HUES64 (cell line): ENCODE data around the gene RALGPS1.

Experiments used
- H3K27ac ChIP-seq: 2 replicates; pipeline ENCODE4 v1.7.0; 2013; ENCODE audit warnings: low read depth, low read length, inconsistent platforms
- H3K27me3 ChIP-seq: 2 replicates; pipeline ENCODE4 v1.6.1; 2013; ENCODE audit warnings: mild to moderate bottlenecking, low read length; ENCODE audit not compliant: insufficient read depth
- H3K36me3 ChIP-seq: 2 replicates; pipeline ENCODE4 v1.6.1; 2013; ENCODE audit warnings: mild to moderate bottlenecking, low read length; ENCODE audit not compliant: insufficient read depth
- H3K4me1 ChIP-seq: 2 replicates; pipeline ENCODE4 v1.6.1; 2013; ENCODE audit warnings: mild to moderate bottlenecking, low read length, moderate library complexity; ENCODE audit not compliant: insufficient read depth
- H3K4me3 ChIP-seq: 2 replicates; pipeline ENCODE4 v1.5.1; 2013; ENCODE audit warnings: mild to moderate bottlenecking, low read length, moderate library complexity
- H3K9ac ChIP-seq: 2 replicates; pipeline ENCODE4 v1.6.1; 2013; ENCODE audit warnings: mild to moderate bottlenecking, low read depth, low read length
- H3K9me3 ChIP-seq: 2 replicates; pipeline ENCODE4 v1.6.1; 2013; ENCODE audit warnings: low read depth, low read length; ENCODE audit not compliant: insufficient read depth
- WGBS: fragments of 150-250, 120-280 bp; methylation state at CpG from one replicate; pipeline ENCODE4 v1.1.7; 2013; ENCODE audit warnings: missing lambda C conversion rate; 5-methylcytosine and 5-hydroxymethylcytosine counted together

The RALGPS1 gene

GRCh38 chr9:127059030-127059429 lies 144.4 kb downstream of the RALGPS1 start:
- Histone ChIP-seq H3K36me3 (no peaks in the 10 kb centered on the region), H3K4me3 (no peak overlapping the region), H3K9me3 (no peaks in the 10 kb centered on the region), H3K9ac (no peak overlapping the region), H3K27me3 (no peaks in the 10 kb centered on the region), H3K27ac (no peak overlapping the region), H3K4me1 (no peaks in the 10 kb centered on the region)
- WGBS: 97% methylated on average over 2 of the region's 2 CpGs

- Histone ChIP-seq H3K27me3 (no peaks in the 10 kb centered on the region), H3K4me3 (no peak overlapping the region), H3K9me3 (no peaks in the 10 kb centered on the region), H3K36me3 (no peaks in the 10 kb centered on the region), H3K9ac (no peak overlapping the region), H3K27ac (no peak overlapping the region), H3K4me1 (no peaks in the 10 kb centered on the region)
- WGBS: 92% methylated on average over 4 of the region's 4 CpGs
These were observed 145.3 kb downstream of the RALGPS1 start for GRCh38 chr9:127059765-127060361.

DNA sequence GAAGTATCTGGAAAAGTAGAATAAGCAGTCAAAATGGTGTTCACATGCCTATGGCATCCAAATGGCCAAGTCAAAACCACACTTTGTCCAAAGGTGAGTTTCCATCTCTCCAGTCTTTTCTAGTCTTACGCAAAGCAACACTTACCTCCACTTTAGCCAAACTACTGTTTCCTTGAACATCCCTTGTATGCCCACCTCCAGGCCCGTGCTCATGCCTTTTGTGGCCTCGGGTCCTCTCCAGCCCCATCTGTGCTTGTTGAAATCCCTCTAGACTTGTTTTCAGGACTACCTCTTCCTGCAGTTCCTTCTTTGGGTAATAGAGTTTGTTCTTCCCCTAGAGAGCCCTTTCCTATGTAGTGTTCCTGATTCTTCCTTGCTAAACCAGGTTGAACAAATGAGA lies 146.8 kb downstream of the RALGPS1 start:
- WGBS: 99% methylated on average over 3 of the region's 3 CpGs
- H3K27ac ChIP-seq: no peak overlapping the region
- no peaks in the 10 kb centered on the region for H3K36me3 ChIP-seq
- no peaks in the 10 kb centered on the region for H3K9me3 ChIP-seq
- no peaks in the 10 kb centered on the region for H3K27me3 ChIP-seq
- no peak overlapping the region for H3K9ac ChIP-seq
- H3K4me3 ChIP-seq: no peak overlapping the region
- H3K4me1 ChIP-seq: no peaks in the 10 kb centered on the region

DNA sequence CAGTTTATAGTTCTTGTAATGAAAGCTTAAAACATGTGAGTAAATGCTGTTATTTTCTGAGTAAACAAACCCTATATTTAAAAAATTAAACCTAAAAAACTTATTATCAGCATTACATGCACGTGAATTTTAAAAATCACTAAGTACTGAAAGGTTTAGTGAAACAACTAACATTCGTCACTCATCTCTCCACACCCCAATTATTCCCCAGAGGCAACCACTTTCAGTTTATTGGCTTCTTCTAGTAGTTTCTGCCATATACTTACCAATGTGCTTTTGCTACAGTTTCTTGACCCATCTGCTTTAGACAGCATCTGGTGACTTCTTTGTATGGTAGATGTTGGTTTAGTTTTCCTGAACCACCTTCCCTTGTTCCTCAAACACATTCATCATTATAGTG lies 149.8 kb downstream of the RALGPS1 start:
- WGBS: 94% methylated on average over 2 of the region's 2 CpGs

GRCh38 chr9:127065592-127065991 lies 151.0 kb downstream of the RALGPS1 start:
- WGBS: 93% methylated on average over 1 of the region's 1 CpG
- H3K9me3 ChIP-seq: no peaks in the 10 kb centered on the region
- H3K9ac ChIP-seq: no peak overlapping the region
- no peaks in the 10 kb centered on the region for H3K36me3 ChIP-seq
- no peak overlapping the region for H3K4me3 ChIP-seq
- H3K27me3 ChIP-seq: no peaks in the 10 kb centered on the region
- no peak overlapping the region for H3K27ac ChIP-seq
- H3K4me1 ChIP-seq: peaks cover 7% of the 10 kb centered on the region; the same call in 1 of the 2 replicates

More for the DNA sequence above, 149.8 kb downstream of the RALGPS1 start:
- Histone ChIP-seq H3K4me1 (peaks cover 7% of the 10 kb centered on the region; the same call in 1 of the 2 replicates), H3K27ac (no peak overlapping the region), H3K4me3 (no peak overlapping the region), H3K27me3 (no peaks in the 10 kb centered on the region), H3K9ac (no peak overlapping the region), H3K9me3 (no peaks in the 10 kb centered on the region), H3K36me3 (no peaks in the 10 kb centered on the region)

GRCh38 chr9:127066060-127066850 lies 151.7 kb downstream of the RALGPS1 start:
- peaks cover 7% of the 10 kb centered on the region; the same call in 1 of the 2 replicates for H3K4me1 ChIP-seq
- H3K9ac ChIP-seq: no peak overlapping the region
- H3K27ac ChIP-seq: no peak overlapping the region
- H3K9me3 ChIP-seq: peaks cover 2% of the 10 kb centered on the region; the same call in 1 of the 2 replicates
- 0 out of 2 replicates have a peak, but pooled peaks cover under 1% of the 10 kb centered on the region for H3K36me3 ChIP-seq
- no peak overlapping the region for H3K4me3 ChIP-seq
- WGBS: 96% methylated on average over 7 of the region's 9 CpGs
- H3K27me3 ChIP-seq: no peaks in the 10 kb centered on the region

- WGBS: 94% methylated on average over 2 of the region's 2 CpGs
- no peak overlapping the region for H3K27ac ChIP-seq
These were observed 152.2 kb downstream of the RALGPS1 start for GRCh38 chr9:127066851-127067136.

GRCh38 chr9:127067603-127068220 lies 153.1 kb downstream of the RALGPS1 start:
- WGBS: 90% methylated on average over 5 of the region's 5 CpGs
- H3K9ac ChIP-seq: no peak overlapping the region

More at GRCh38 chr9:127066851-127067136, 152.2 kb downstream of the RALGPS1 start:
- H3K4me3 ChIP-seq: no peak overlapping the region
- H3K27me3 ChIP-seq: no peaks in the 10 kb centered on the region
- H3K4me1 ChIP-seq: peaks cover 7% of the 10 kb centered on the region; the same call in 1 of the 2 replicates
- H3K9ac ChIP-seq: no peak overlapping the region
- peaks cover 7% of the 10 kb centered on the region; the same call in 1 of the 2 replicates for H3K9me3 ChIP-seq
- 0 out of 2 replicates have a peak, but pooled peaks cover 2% of the 10 kb centered on the region for H3K36me3 ChIP-seq

DNA sequence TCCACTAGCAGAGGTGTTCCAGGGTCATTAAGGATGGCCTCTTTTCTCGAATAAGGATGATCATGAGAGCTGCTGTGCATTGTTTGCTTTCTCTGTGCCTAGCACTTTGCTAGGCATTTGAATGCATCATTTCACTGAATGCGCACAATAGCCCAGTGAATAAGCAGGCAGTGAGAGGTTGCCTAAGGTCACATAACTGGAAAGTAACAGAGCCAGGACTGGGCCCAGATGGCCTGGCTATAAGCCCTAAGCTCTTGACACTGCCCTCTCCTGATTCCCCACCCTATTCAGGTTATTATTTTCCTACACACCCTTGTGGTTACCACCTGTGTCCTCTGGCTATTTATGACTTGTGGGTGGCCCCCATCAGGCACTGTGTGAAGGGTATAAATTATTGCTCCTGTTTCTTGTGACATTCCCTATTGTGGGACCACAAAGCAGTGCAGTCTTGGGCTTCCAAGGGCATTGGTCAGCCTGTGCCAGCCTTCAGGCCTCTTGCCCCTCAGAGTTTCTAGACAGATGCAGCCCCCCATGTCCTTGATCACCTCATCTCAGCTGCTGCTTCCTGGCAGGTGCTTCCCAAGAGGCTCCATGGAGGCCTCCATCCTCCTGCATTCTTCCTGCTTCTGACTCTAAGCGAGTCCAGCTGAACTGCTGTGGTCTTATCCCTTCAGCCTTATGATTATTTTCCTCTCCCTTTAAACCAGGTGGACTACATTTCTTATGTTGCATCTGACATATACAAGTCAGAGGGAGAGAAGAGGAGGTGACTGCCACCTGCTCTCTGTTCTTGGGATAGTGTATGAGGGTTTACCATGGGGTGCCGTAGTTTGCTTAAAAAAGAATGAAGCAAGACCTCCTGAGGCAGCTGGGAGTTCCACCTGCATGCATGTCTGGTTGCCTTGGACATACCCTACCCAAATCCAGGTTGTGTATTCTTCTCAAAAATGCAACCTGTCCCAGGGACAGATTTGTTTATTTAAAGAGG lies 160.3 kb downstream of the RALGPS1 start:
- peaks cover 9% of the 10 kb centered on the region; the same call in 1 of the 2 replicates for H3K9me3 ChIP-seq
- H3K9ac ChIP-seq: 0 out of 2 replicates have a peak overlapping the region, but pooled peaks have one; percentile 8
- no peaks in the 10 kb centered on the region for H3K27me3 ChIP-seq
- H3K27ac ChIP-seq: peak overlapping the region; percentile 76
- 0 out of 2 replicates have a peak, but pooled peaks cover 2% of the 10 kb centered on the region for H3K36me3 ChIP-seq
- peaks cover 43% of the 10 kb centered on the region for H3K4me1 ChIP-seq
- H3K4me3 ChIP-seq: no peak overlapping the region
- 83% methylated on average over 4 of the region's 4 CpGs for WGBS

More at GRCh38 chr9:127067603-127068220, 153.1 kb downstream of the RALGPS1 start:
- no peak overlapping the region for H3K4me3 ChIP-seq
- H3K9me3 ChIP-seq: peaks cover 9% of the 10 kb centered on the region; the same call in 1 of the 2 replicates
- no peaks in the 10 kb centered on the region for H3K27me3 ChIP-seq
- H3K36me3 ChIP-seq: 0 out of 2 replicates have a peak, but pooled peaks cover 2% of the 10 kb centered on the region
- peaks cover 7% of the 10 kb centered on the region; the same call in 1 of the 2 replicates for H3K4me1 ChIP-seq
- H3K27ac ChIP-seq: no peak overlapping the region

- Histone ChIP-seq H3K27ac (peak overlapping the region; percentile 76), H3K27me3 (no peaks in the 10 kb centered on the region), H3K4me1 (peaks cover 43% of the 10 kb centered on the region), H3K36me3 (0 out of 2 replicates have a peak, but pooled peaks cover 2% of the 10 kb centered on the region), H3K9me3 (peaks cover 9% of the 10 kb centered on the region; the same call in 1 of the 2 replicates), H3K9ac (0 out of 2 replicates have a peak overlapping the region, but pooled peaks have one; percentile 8), H3K4me3 (no peak overlapping the region)
- 14% methylated on average over 2 of the region's 2 CpGs for WGBS
These were observed 161.2 kb downstream of the RALGPS1 start for GRCh38 chr9:127075624-127076372.
